Adrenal gland (tissue), 5 donors: ENCODE measurements around the gene SETBP1.

ENCODE experiments used
- POLR2A ChIP-seq, 2 donors: fragments of 450-650 bp; IDR thresholded peaks; one replicate each; pipeline ENCODE4 v1.6.1; 2017; ENCODE audit warnings: antibody characterized with exemption in 2 of 2, mild to moderate bottlenecking in 2 of 2, moderate library complexity in 1 of 2
- TF ChIP-seq, protein P1 (sequence below), 6 experiments: fragments of 450-650 bp in 4 of 6; fragments of 200-600 bp in 2 of 6; sonication (generic) in 1 of 6; IDR thresholded peaks; 1 replicate in 5 of 6; 2 replicates in 1 of 6; pipeline versions ENCODE4 v1.5.1 to v1.8.0; 2016 to 2021; ENCODE audit warnings: antibody characterized with exemption in 6 of 6, mild to moderate bottlenecking in 2 of 6, moderate library complexity in 1 of 6
- donor health status: DM: no; HTN: no; CAD: no.

DNA sequence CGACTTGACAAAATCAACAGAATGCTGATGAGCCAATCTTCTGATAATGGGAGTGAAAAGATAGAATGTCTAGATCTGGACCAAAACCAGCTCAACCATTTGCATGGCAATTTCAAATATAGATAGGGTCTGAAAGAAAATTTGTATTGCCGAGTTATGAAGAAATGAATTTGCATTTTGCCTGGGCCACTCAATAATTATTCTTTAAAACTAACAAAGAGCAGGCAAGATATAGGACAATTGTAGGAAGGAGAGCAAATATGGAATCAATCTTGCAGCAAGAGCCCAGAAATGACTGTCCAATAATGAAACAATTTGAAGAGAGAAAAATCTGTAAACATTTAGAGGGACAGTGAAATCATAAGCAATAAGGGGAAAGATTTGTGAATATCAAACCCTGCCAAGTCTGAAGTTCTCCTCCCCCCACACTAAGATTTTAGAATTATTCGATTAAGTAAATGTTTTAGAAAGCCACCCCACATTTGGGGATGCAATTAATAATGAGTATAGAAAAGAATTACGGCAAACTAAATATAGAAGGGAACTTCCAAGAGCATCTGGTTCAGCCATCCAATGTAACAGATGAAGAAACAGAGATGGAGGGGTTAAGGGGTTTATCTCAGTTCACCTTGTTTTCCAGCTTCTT lies 377.4 kb downstream of the SETBP1 start:
- TF ChIP-seq POLR2A (IDR thresholded peaks at IDR 0.05) = no peak
- TF ChIP-seq, protein P1, sequence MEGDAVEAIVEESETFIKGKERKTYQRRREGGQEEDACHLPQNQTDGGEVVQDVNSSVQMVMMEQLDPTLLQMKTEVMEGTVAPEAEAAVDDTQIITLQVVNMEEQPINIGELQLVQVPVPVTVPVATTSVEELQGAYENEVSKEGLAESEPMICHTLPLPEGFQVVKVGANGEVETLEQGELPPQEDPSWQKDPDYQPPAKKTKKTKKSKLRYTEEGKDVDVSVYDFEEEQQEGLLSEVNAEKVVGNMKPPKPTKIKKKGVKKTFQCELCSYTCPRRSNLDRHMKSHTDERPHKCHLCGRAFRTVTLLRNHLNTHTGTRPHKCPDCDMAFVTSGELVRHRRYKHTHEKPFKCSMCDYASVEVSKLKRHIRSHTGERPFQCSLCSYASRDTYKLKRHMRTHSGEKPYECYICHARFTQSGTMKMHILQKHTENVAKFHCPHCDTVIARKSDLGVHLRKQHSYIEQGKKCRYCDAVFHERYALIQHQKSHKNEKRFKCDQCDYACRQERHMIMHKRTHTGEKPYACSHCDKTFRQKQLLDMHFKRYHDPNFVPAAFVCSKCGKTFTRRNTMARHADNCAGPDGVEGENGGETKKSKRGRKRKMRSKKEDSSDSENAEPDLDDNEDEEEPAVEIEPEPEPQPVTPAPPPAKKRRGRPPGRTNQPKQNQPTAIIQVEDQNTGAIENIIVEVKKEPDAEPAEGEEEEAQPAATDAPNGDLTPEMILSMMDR (IDR thresholded peaks at IDR 0.05) = no peak
